GM21515 (cell line): ENCODE results near the gene ADRA2B.

Source experiments
- ATAC-seq: cut with Tn5 transposase; IDR thresholded peaks from one replicate; pipeline ENCODE4 v1.9.1; 2021; ENCODE audit not compliant: unreplicated experiment

The ADRA2B gene

GRCh38 chr2:96106991-96107707 lies 9.2 kb downstream of the ADRA2B start:
- ATAC-seq: no peak

- ATAC-seq: no peak
These were observed 10.2 kb downstream of the ADRA2B start for GRCh38 chr2:96105994-96106715.

- no peak for ATAC-seq
These were observed 11.0 kb downstream of the ADRA2B start for GRCh38 chr2:96105152-96105915.

GRCh38 chr2:96104487-96104861 lies 11.9 kb downstream of the ADRA2B start:
- no peak for ATAC-seq

- no peak for ATAC-seq
These were observed 12.4 kb downstream of the ADRA2B start for GRCh38 chr2:96103761-96104486.

GRCh38 chr2:96103187-96103601 lies 13.2 kb downstream of the ADRA2B start:
- ATAC-seq: no peak

- no peak for ATAC-seq
These were observed 13.7 kb downstream of the ADRA2B start for GRCh38 chr2:96102596-96103186.

GRCh38 chr2:96100893-96101304 lies 15.5 kb downstream of the ADRA2B start:
- ATAC-seq: no peak

- no peak for ATAC-seq
These were observed 16.2 kb downstream of the ADRA2B start for GRCh38 chr2:96099861-96100798.

- no peak for ATAC-seq
These were observed 17.3 kb downstream of the ADRA2B start for GRCh38 chr2:96098900-96099590.

- ATAC-seq: no peak
These were observed 18.2 kb downstream of the ADRA2B start for GRCh38 chr2:96097951-96098823.

- no peak for ATAC-seq
These were observed 18.9 kb downstream of the ADRA2B start for GRCh38 chr2:96097441-96097840.

- ATAC-seq: no peak
These were observed 21.2 kb downstream of the ADRA2B start for GRCh38 chr2:96095116-96095636.

- ATAC-seq: no peak
These were observed 22.8 kb downstream of the ADRA2B start for GRCh38 chr2:96093528-96093927.

- no peak for ATAC-seq
These were observed 23.4 kb downstream of the ADRA2B start for GRCh38 chr2:96092951-96093350.

GRCh38 chr2:96092573-96092877 lies 23.8 kb downstream of the ADRA2B start:
- no peak for ATAC-seq

GRCh38 chr2:96091711-96092572 lies 24.4 kb downstream of the ADRA2B start:
- no peak for ATAC-seq
